Kidney (tissue), 14 donors: Measurements from ENCODE around the gene COL11A2. TPM values are rescaled to one million over a fixed set of nuclear protein-coding genes. Genes with fewer than 3 reads are reported as not detected.
"Not testable (repeated sequence)": the region's sequence is repeated elsewhere in the genome, so short reads cannot be mapped to it uniquely, and the experiment has no call there.

Source experiments
- DNase-seq, 5 donors: peaks; one replicate each; pipeline ENCODE4 v3.0.0-alpha.2; 2013 to 2020
- FAIRE-seq: peaks from 2 replicates; lab custom pipeline; 2012; peaks lifted over from hg19 to GRCh38; lab: Jason Lieb, UNC
- H3K27ac ChIP-seq, 2 donors: one replicate each; pipeline ENCODE4 v1.7.0; 2013; ENCODE audit warnings: low read depth in 2 of 2, low read length in 2 of 2, inconsistent platforms in 1 of 2
- H3K27me3 ChIP-seq: one replicate; pipeline ENCODE4 v1.7.1; 2013; ENCODE audit warnings: low read length, inconsistent platforms; ENCODE audit not compliant: control insufficient read depth, insufficient read depth
- H3K36me3 ChIP-seq, 3 donors: one replicate each; pipeline versions ENCODE4 v1.7.0 to v1.7.1; 2013; ENCODE audit warnings: low read length in 3 of 3, control low read depth in 1 of 3, inconsistent platforms in 1 of 3; ENCODE audit not compliant: insufficient read depth in 3 of 3, control insufficient read depth in 2 of 3
- H3K4me1 ChIP-seq, 3 donors: one replicate each; pipeline versions ENCODE4 v1.7.0 to v1.7.1; 2013; ENCODE audit warnings: low read length in 3 of 3, inconsistent platforms in 1 of 3, low read depth in 1 of 3; ENCODE audit not compliant: control insufficient read depth in 2 of 3, insufficient read depth in 2 of 3
- H3K4me3 ChIP-seq, 3 donors: one replicate each; pipeline versions ENCODE4 v1.7.0 to v1.8.1; 2013; ENCODE audit warnings: low read length in 3 of 3, control low read depth in 1 of 3, inconsistent platforms in 1 of 3
- H3K9ac ChIP-seq, 3 donors: one replicate each; pipeline versions ENCODE4 v1.7.0 to v1.7.1; 2013; ENCODE audit warnings: low read length in 3 of 3, control low read depth in 1 of 3, inconsistent platforms in 1 of 3
- H3K9me3 ChIP-seq, 3 donors: one replicate each; pipeline versions ENCODE4 v1.7.0 to v1.7.1; 2013; ENCODE audit warnings: low read length in 3 of 3, control low read depth in 1 of 3, inconsistent platforms in 1 of 3; ENCODE audit not compliant: control insufficient read depth in 2 of 3, insufficient read depth in 1 of 3
- CTCF ChIP-seq: IDR thresholded peaks from 3 replicates; pipeline ENCODE4 v1.5.1; 2012; ENCODE audit warnings: mild to moderate bottlenecking, moderate library complexity, borderline replicate concordance; ENCODE audit not compliant: insufficient read depth; ENCODE audit errors: extremely low read depth
- intact Hi-C: fragments of 100-400 bp; cut with DNase I; formaldehyde crosslinking; loops from one replicate; pipeline ENCODE4 v1.11.1; 2022
- polyA plus RNA-seq: library from polyadenylated mRNA; stranded (reverse); fragments of 350-450 nt; fragmentation: Illumina TruSeq; extraction: RNeasy Lipid Tissue Mini Kit (QIAGEN cat#74804); gene quantifications from one replicate; pipeline ENCODE4 v1.2.3, GENCODE V29; 2014; ENCODE audit warnings: low read depth, low replicate concordance; ENCODE audit not compliant: insufficient read depth
- total RNA-seq: library from RNA; stranded (reverse); fragmentation: NEBNext Ultra II Directional; extraction: Animal tissue kit (Norgen Biotek cat#: 25700); gene quantifications from one replicate; pipeline ENCODE4 v1.2.1, GENCODE V29; 2021
- donor health status: control.
- donor health status: control.
- donor health status: control.
- donor health status: control.
- donor health status: control.
- donor health status: DM: yes; HTN: yes; CAD: no.
- donor health status: Normal renal cell carcinoma (clear cell type).

Gene COL11A2
- total and polyA plus RNA-seq, 2 donors from 2014 or later, result 0.85 to 2.3 TPM

GRCh38 chr6:33236852-33237251, 44.6 kb upstream of the COL11A2 start:
- TF ChIP-seq CTCF, result no peak
- Histone ChIP-seq H3K4me3 (no peak overlapping the region), H3K36me3 (no peaks in the 10 kb centered on the region), H3K9me3 (no peaks in the 10 kb centered on the region), H3K27ac (no peak overlapping the region), H3K27me3 (no peaks in the 10 kb centered on the region), H3K9ac (no peak overlapping the region), H3K4me1 (no peaks in the 10 kb centered on the region)
- no peak for DNase-seq
- intact Hi-C loops, result no loop called here
- no peak for FAIRE-seq

GRCh38 chr6:33236328-33236727, 44.1 kb upstream of the COL11A2 start:
- intact Hi-C loops, result no loop called here
- Histone ChIP-seq H3K36me3 (no peaks in the 10 kb centered on the region), H3K27ac (no peak overlapping the region), H3K9ac (no peak overlapping the region), H3K27me3 (no peaks in the 10 kb centered on the region), H3K9me3 (no peaks in the 10 kb centered on the region), H3K4me1 (no peaks in the 10 kb centered on the region), H3K4me3 (no peak overlapping the region)
- DNase-seq (no peak), FAIRE-seq (no peak)
- TF ChIP-seq CTCF, result no peak

- H3K9me3 ChIP-seq, result no peaks in the 10 kb centered on the region
- H3K9ac ChIP-seq, result no peak overlapping the region
- TF ChIP-seq CTCF, result no peak
- intact Hi-C loops, result no loop called here
- FAIRE-seq, result no peak
- no peaks in the 10 kb centered on the region for H3K27me3 ChIP-seq
- peak in 4 of 5 donors; percentile 65 to 86 (median 78) for DNase-seq
- H3K27ac ChIP-seq, result no peak overlapping the region
- no peaks in the 10 kb centered on the region for H3K36me3 ChIP-seq
- no peak overlapping the region for H3K4me3 ChIP-seq
- no peaks in the 10 kb centered on the region for H3K4me1 ChIP-seq
Observed at GRCh38 chr6:33235221-33235634, 43.0 kb upstream of the COL11A2 start.

- H3K4me3 ChIP-seq, FAIRE-seq, H3K9ac ChIP-seq, intact Hi-C loops, H3K4me1 ChIP-seq, H3K27me3 ChIP-seq, H3K36me3 ChIP-seq, H3K27ac ChIP-seq, H3K9me3 ChIP-seq, DNase-seq: not testable (repeated sequence)
Observed at GRCh38 chr6:33226503-33227120, 34.3 kb upstream of the COL11A2 start.
